ENCODE measurements around the gene DCP1A. TPM values are rescaled to one million over a fixed set of nuclear protein-coding genes. Genes with fewer than 3 reads are reported as not detected.
A peak's percentile ranks its signal among the peaks of the same experiment; 100 is the strongest.

The DCP1A gene
- total and polyA plus RNA-seq, 2 of the 13 experiments (the other 11 are each of a cell fraction or from before 2014, with no cell fraction given), result 14.2 to 41.2 TPM

DNA sequence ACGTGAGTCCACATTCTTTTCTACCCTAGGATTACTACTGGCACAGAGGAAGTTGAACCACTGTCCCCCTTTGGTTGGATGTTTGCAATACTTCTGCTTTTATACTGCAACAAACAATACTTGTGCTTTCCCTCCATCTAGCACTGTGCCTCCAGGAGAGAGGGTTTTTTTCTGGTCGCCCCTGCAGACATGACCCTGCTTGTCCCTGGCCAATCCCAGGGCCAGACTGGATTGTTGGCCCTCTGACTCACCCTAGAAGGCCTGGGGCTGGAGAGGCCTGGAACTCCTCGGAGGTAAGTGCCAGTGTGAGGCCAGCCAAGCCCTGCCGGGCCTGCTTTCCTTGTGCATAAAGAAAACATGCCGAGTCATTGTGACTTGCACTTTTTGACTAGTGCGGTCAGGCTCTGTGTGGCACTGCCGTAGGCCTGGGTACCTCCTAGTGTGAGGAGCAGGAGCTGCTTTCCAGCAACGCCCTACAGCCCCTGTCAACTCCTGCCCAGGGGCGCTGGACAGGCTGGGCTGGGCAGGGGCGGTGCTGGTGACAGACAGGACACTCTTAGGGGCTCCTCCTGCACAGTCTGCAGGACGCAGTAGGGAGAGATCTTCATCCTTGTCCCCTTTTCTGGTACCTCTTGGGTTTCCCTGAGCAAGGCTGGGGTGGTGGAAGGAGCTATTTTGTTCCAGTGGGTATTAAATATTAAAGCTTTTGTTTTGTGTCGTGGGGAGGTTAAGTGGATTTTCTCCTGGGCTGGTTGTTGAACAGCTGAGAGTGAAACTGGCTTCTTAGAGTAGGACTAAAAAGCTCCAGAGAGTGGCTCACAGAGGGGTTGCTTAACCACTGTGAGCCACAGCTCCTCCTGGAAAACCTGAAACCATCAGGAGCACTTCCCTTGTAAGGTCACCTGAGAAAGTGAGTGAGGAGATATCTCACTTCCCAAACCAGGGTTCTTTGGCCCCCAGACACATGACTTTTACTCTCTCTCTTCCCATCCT is 77.2 kb downstream of the DCP1A start (continued):
- TF ChIP-seq ZFX (CRISPR knock-in tag; IDR thresholded peaks at IDR 0.05; ENCODE audit: low read depth), result peak; percentile 98
- TF ChIP-seq SP4 (CRISPR knock-in tag; IDR thresholded peaks at IDR 0.05), result peak; percentile 70
- TF ChIP-seq, protein P1, sequence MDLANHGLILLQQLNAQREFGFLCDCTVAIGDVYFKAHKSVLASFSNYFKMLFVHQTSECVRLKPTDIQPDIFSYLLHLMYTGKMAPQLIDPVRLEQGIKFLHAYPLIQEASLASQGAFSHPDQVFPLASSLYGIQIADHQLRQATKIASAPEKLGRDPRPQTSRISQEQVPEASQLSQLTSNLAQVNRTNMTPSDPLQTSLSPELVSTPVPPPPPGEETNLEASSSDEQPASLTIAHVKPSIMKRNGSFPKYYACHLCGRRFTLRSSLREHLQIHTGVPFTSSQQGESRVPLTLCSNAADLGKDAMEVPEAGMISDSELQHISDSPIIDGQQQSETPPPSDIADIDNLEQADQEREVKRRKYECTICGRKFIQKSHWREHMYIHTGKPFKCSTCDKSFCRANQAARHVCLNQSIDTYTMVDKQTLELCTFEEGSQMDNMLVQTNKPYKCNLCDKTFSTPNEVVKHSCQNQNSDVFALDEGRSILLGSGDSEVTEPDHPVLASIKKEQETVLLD (CRISPR knock-in tag; IDR thresholded peaks at IDR 0.05; ENCODE audit: low read depth), result no peak
- no peak for TF ChIP-seq SMAD9 (CRISPR knock-in tag; IDR thresholded peaks at IDR 0.05)
- TF ChIP-seq ZNF430 (CRISPR knock-in tag; IDR thresholded peaks at IDR 0.05), result peak; percentile 88; the same call in 1 of the 2 replicates
- peak; percentile 66; the same call in 1 of the 2 replicates for TF ChIP-seq RBAK (CRISPR knock-in tag; IDR thresholded peaks at IDR 0.05)
- no peak for TF ChIP-seq ZNF343 (CRISPR knock-in tag; IDR thresholded peaks at IDR 0.05)
- no peak for TF ChIP-seq NONO (IDR thresholded peaks at IDR 0.05)
- 0 out of 2 replicates have a peak, but pooled peaks have one; percentile 40 for TF ChIP-seq NONO (CRISPR knock-in tag; conservative IDR thresholded peaks at IDR 0.05)
- TF ChIP-seq, protein P2, sequence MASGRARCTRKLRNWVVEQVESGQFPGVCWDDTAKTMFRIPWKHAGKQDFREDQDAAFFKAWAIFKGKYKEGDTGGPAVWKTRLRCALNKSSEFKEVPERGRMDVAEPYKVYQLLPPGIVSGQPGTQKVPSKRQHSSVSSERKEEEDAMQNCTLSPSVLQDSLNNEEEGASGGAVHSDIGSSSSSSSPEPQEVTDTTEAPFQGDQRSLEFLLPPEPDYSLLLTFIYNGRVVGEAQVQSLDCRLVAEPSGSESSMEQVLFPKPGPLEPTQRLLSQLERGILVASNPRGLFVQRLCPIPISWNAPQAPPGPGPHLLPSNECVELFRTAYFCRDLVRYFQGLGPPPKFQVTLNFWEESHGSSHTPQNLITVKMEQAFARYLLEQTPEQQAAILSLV (CRISPR knock-in tag; IDR thresholded peaks at IDR 0.05; ENCODE audit: borderline replicate concordance), result no peak
- peak; percentile 42; the same call in 1 of the 2 replicates for TF ChIP-seq NR2F6 (IDR thresholded peaks at IDR 0.05)
- peak; percentile 48; the same call in 1 of the 2 replicates for TF ChIP-seq NR2F6 (CRISPR knock-in tag; IDR thresholded peaks at IDR 0.05)
- peak; percentile 19 for TF ChIP-seq STAG1 (CRISPR knock-in tag; IDR thresholded peaks at IDR 0.05)
- TF ChIP-seq, protein P3, sequence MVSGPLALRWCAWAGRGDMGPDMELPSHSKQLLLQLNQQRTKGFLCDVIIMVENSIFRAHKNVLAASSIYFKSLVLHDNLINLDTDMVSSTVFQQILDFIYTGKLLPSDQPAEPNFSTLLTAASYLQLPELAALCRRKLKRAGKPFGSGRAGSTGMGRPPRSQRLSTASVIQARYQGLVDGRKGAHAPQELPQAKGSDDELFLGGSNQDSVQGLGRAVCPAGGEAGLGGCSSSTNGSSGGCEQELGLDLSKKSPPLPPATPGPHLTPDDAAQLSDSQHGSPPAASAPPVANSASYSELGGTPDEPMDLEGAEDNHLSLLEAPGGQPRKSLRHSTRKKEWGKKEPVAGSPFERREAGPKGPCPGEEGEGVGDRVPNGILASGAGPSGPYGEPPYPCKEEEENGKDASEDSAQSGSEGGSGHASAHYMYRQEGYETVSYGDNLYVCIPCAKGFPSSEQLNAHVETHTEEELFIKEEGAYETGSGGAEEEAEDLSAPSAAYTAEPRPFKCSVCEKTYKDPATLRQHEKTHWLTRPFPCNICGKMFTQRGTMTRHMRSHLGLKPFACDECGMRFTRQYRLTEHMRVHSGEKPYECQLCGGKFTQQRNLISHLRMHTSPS (CRISPR knock-in tag; IDR thresholded peaks at IDR 0.05; ENCODE audit: low read depth), result peak; percentile 94
- TF ChIP-seq THYN1 (CRISPR knock-in tag; IDR thresholded peaks at IDR 0.05; ENCODE audit: borderline replicate concordance, low read depth), result no peak
- TF ChIP-seq MZF1 (CRISPR knock-in tag; IDR thresholded peaks at IDR 0.05; ENCODE audit: borderline replicate concordance), result no peak
- no peak for TF ChIP-seq KLF6 (CRISPR knock-in tag; IDR thresholded peaks at IDR 0.05)
- TF ChIP-seq, protein P4, sequence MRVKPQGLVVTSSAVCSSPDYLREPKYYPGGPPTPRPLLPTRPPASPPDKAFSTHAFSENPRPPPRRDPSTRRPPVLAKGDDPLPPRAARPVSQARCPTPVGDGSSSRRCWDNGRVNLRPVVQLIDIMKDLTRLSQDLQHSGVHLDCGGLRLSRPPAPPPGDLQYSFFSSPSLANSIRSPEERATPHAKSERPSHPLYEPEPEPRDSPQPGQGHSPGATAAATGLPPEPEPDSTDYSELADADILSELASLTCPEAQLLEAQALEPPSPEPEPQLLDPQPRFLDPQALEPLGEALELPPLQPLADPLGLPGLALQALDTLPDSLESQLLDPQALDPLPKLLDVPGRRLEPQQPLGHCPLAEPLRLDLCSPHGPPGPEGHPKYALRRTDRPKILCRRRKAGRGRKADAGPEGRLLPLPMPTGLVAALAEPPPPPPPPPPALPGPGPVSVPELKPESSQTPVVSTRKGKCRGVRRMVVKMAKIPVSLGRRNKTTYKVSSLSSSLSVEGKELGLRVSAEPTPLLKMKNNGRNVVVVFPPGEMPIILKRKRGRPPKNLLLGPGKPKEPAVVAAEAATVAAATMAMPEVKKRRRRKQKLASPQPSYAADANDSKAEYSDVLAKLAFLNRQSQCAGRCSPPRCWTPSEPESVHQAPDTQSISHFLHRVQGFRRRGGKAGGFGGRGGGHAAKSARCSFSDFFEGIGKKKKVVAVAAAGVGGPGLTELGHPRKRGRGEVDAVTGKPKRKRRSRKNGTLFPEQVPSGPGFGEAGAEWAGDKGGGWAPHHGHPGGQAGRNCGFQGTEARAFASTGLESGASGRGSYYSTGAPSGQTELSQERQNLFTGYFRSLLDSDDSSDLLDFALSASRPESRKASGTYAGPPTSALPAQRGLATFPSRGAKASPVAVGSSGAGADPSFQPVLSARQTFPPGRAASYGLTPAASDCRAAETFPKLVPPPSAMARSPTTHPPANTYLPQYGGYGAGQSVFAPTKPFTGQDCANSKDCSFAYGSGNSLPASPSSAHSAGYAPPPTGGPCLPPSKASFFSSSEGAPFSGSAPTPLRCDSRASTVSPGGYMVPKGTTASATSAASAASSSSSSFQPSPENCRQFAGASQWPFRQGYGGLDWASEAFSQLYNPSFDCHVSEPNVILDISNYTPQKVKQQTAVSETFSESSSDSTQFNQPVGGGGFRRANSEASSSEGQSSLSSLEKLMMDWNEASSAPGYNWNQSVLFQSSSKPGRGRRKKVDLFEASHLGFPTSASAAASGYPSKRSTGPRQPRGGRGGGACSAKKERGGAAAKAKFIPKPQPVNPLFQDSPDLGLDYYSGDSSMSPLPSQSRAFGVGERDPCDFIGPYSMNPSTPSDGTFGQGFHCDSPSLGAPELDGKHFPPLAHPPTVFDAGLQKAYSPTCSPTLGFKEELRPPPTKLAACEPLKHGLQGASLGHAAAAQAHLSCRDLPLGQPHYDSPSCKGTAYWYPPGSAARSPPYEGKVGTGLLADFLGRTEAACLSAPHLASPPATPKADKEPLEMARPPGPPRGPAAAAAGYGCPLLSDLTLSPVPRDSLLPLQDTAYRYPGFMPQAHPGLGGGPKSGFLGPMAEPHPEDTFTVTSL (CRISPR knock-in tag; IDR thresholded peaks at IDR 0.05; ENCODE audit: borderline replicate concordance), result peak; percentile 46; the same call in 1 of the 2 replicates
- no peak for TF ChIP-seq CEBPB (IDR thresholded peaks at IDR 0.05; ENCODE audit: borderline replicate concordance, low read depth, low read length)
